Stimulated activated memory B cell treated with anti-CD40 and anti-IgM and Interleukin-4, amounts not matched to agents 10 μg/mL and 1 μg/mL and 100 μg/mL, for 72 hours (primary cell): Measurements from ENCODE around the gene AGBL4.

Experiments used
- ATAC-seq: fragments of 150-1000 bp; cut with Tn5 transposase; 2 replicates; pipeline ENCODE4 v1.10.0; 2021
- H3K27ac Mint-ChIP-seq: one replicate; pipeline ENCODE4 v1.8.0; 2022; ENCODE audit warnings: mild to moderate bottlenecking, mixed read lengths
- H3K27me3 Mint-ChIP-seq: one replicate; pipeline ENCODE4 v1.8.0; 2022; ENCODE audit warnings: mixed read lengths
- H3K36me3 Mint-ChIP-seq: one replicate; pipeline ENCODE4 v1.8.0; 2022; ENCODE audit warnings: mixed read lengths
- H3K4me1 Mint-ChIP-seq: one replicate; pipeline ENCODE4 v1.8.0; 2022; ENCODE audit warnings: mixed read lengths
- H3K4me3 Mint-ChIP-seq: one replicate; pipeline ENCODE4 v1.8.0; 2022; ENCODE audit warnings: mild to moderate bottlenecking, moderate library complexity, mixed read lengths
- H3K9me3 Mint-ChIP-seq: one replicate; pipeline ENCODE4 v1.8.0; 2022; ENCODE audit warnings: mixed read lengths

Gene AGBL4

DNA sequence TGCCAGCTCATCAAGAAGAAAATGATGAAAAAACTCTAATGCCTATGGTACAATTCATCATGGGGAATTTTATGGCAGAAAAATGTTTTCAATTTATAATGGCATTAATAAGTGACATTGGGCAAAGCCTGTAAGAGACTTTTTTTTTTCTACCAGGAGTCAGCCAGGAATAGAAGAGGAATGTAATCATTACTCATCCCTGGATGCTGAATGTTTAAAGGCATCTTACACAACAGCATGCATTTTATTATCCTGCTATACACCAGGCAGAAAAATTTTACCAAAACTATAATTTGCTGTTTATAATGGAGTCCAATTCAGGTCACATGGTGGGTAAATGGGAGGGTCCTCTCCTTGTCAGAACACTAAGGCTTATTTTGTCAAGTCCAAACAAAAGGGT lies 1057.2 kb downstream of the AGBL4 start:
- no peaks in the 10 kb centered on the region for H3K9me3 Mint-ChIP-seq
- H3K27ac Mint-ChIP-seq, result no peak overlapping the region
- ATAC-seq, result no peak
- H3K4me3 Mint-ChIP-seq, result no peak overlapping the region
- peaks cover 12% of the 10 kb centered on the region for H3K27me3 Mint-ChIP-seq
- H3K4me1 Mint-ChIP-seq, result no peaks in the 10 kb centered on the region
- H3K36me3 Mint-ChIP-seq, result no peaks in the 10 kb centered on the region

DNA sequence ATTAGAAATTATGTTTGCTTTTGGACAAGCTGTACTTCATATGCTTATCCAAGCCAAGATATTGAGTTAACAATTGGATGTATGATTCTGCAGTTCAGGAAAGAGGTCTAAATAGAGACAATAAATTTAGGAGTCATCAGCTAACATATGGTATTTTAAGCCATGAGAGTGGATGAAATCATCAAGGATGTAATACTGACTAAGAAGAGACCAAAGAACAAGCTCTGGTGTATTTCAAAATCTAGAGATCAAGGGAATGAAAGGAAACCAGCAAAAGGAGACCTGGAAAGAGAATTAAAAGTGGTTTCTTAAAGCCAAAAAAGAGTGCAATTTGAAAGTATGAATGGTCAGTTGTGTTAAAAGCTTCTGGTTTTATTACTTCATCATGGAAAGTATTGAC lies 1063.4 kb downstream of the AGBL4 start:
- Mint-ChIP-seq H3K4me3 (no peak overlapping the region), H3K27ac (no peak overlapping the region), H3K4me1 (no peaks in the 10 kb centered on the region), H3K36me3 (no peaks in the 10 kb centered on the region), H3K9me3 (no peaks in the 10 kb centered on the region), H3K27me3 (peaks cover 12% of the 10 kb centered on the region)
- ATAC-seq, result no peak

DNA sequence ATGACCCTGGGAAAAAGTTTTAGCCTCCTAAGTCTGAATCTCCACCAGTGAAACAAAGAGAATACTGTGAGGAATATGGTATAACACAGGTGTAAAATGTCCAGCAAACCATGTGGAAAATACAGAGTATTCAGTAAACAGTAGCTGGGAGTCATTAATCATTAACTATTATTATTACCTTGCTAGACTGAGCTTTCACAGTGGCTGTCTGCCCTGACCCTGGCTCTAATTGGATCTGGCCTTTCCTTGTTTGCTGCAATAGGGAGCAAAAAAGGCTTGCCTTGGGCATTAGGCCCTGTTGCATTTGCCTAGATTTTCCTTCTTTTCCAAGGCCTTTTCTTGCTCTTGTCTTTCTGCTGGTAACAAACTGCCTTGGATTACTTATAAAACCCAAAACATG lies 1068.0 kb downstream of the AGBL4 start:
- Mint-ChIP-seq H3K27ac (no peak overlapping the region), H3K27me3 (peaks cover 12% of the 10 kb centered on the region), H3K36me3 (no peaks in the 10 kb centered on the region), H3K4me1 (no peaks in the 10 kb centered on the region), H3K9me3 (no peaks in the 10 kb centered on the region), H3K4me3 (no peak overlapping the region)
- ATAC-seq, result no peak

DNA sequence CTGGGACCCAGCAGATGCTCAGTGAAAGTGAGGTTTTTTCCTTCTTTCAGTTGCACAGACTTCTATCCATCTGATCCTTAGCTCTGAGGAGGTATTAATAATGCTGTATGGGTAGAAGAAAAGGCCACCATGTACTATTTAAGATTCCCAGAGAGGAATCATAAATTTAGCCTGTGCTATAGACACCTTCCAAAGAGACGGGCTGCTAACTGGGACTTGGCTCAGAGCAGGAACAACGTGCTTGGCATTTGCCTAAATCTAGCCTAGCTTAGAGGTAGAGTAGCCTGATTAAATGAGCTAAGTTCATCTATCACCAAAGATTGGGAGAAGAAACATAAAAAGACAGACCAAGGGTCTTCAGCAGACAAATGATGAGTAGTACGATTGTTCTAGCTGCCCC lies 1070.1 kb downstream of the AGBL4 start:
- H3K36me3 Mint-ChIP-seq, result no peaks in the 10 kb centered on the region
- H3K9me3 Mint-ChIP-seq, result no peaks in the 10 kb centered on the region
- H3K27ac Mint-ChIP-seq, result no peak overlapping the region
- H3K27me3 Mint-ChIP-seq, result peaks cover 8% of the 10 kb centered on the region
- ATAC-seq, result no peak
- H3K4me1 Mint-ChIP-seq, result no peaks in the 10 kb centered on the region
- H3K4me3 Mint-ChIP-seq, result no peak overlapping the region

DNA sequence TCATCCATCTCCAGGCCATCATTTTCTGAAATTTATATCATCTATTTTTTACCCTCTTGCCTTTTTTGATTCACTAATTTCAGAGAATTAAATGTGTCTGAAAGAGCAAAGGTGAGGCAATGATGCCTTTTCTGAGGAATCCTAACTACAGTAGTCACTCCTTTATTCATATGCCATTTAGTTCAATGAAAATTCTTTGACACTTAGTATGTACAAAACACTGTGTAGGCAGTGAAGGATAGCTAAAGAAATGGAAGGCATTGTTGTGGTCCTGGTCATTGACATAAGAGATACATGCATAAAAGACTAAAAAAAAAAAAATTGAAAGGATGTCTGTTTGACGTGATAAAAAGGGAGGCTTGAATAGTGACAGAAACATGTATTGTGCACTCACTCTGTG lies 1075.2 kb downstream of the AGBL4 start:
- Mint-ChIP-seq H3K27ac (no peak overlapping the region), H3K36me3 (no peaks in the 10 kb centered on the region), H3K9me3 (no peaks in the 10 kb centered on the region), H3K27me3 (peaks cover 13% of the 10 kb centered on the region), H3K4me3 (no peak overlapping the region), H3K4me1 (no peaks in the 10 kb centered on the region)
- no peak for ATAC-seq

DNA sequence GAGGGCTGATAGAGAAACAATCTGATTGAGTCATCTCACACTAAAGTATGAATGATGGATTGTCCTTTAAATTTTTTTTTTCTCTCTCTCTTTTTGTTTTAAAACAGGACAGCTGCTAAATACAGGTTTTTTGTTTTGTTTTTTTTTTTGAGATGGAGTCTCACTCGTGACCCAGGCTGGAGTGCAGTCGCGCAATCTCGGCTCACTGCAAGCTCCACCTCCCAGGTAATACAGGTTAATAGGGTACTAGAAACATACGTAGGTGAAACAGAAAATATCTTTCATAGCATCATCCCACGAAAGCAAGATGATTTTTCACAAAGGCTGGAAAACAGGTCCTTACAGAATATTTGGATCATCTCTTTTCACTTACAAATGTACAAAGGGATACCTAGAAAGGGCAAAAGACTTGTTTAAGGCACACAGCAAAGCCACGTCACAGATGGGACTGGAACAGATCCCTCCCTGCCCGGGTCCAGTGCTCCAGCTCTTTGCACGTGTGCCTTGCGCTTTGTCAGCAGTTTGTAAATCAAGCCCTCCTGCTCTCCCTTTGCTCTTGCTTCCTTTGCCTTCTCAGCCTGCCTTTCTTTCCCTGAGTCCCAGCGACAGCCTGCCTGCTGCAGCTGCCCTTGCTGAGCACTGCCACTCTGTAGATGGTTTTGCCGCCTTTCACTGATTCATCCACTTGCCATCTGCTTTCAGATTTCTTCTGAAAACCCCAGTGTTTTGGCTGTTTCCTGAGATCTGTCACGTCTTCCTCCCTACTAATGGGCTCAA lies 1075.8 kb downstream of the AGBL4 start:
- no peaks in the 10 kb centered on the region for H3K4me1 Mint-ChIP-seq
- peaks cover 13% of the 10 kb centered on the region for H3K27me3 Mint-ChIP-seq
- H3K9me3 Mint-ChIP-seq, result no peaks in the 10 kb centered on the region

DNA sequence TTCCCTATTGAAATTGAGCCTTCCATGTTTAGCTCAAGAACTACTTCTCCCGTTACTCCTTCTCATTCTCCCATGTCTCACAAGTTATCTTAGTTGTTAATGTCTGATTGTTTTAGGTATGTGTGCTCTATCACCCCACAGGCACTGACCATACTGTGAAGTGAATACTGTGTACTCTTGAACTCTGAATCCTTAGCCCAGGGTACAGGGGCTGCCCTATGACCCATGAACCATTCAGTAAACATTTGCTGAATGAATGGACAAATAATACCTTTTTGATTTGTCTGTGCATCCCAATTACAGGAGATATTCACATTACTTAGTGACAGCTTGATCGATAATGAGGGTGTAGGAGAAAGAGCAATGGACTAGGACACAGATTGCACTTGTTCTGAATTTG lies 1077.7 kb downstream of the AGBL4 start:
- Mint-ChIP-seq H3K9me3 (no peaks in the 10 kb centered on the region), H3K4me3 (no peak overlapping the region), H3K27me3 (peaks cover 13% of the 10 kb centered on the region), H3K4me1 (peaks cover under 1% of the 10 kb centered on the region), H3K36me3 (no peaks in the 10 kb centered on the region), H3K27ac (no peak overlapping the region)
- no peak for ATAC-seq

More for the DNA sequence above, 1075.8 kb downstream of the AGBL4 start:
- Mint-ChIP-seq H3K4me3 (no peak overlapping the region), H3K27ac (no peak overlapping the region), H3K36me3 (no peaks in the 10 kb centered on the region)
- no peak for ATAC-seq

DNA sequence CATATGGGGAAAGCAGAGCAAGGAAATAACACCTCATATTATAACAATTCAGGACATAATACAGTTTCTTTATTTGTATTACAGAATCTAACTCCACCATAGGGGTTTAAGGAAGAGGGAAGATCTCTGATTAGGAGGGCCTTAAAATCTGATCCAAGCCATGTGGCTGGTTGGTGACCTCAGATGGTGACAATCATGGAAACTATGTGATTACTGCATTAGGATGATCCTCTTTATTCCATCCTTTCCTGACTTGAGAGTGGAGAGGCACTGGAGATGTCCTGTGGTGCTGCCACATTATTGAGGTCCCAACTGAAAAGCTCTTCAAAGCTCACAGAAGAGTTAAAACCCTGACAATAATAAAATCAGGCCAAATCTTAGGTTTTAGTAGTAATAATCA lies 1078.9 kb downstream of the AGBL4 start:
- H3K4me1 Mint-ChIP-seq, result peaks cover 6% of the 10 kb centered on the region

DNA sequence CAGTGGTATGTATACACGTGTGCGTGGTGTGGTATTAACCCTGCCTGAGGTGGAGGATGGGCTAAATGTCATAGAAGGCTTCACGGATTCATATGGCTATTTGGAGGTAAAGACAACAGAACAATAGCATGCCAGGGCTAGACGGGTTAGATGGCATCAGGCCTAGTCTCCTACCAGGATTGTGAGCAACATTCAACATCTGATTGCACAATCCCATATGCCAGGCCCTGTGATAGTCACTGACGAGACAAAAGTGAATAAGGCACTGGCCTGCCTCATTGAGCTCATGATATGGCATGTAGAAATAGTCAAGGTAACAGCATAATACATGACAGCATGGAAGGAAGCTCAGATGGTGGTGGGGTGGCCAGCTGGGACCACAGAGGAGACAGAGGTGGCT lies 1079.9 kb downstream of the AGBL4 start:
- H3K27ac Mint-ChIP-seq, result no peak overlapping the region
- no peaks in the 10 kb centered on the region for H3K9me3 Mint-ChIP-seq
- peaks cover 7% of the 10 kb centered on the region for H3K27me3 Mint-ChIP-seq
- ATAC-seq, result no peak
- H3K4me1 Mint-ChIP-seq, result peaks cover 6% of the 10 kb centered on the region
- no peak overlapping the region for H3K4me3 Mint-ChIP-seq
- no peaks in the 10 kb centered on the region for H3K36me3 Mint-ChIP-seq

More for the DNA sequence above, 1078.9 kb downstream of the AGBL4 start:
- H3K27ac Mint-ChIP-seq, result no peak overlapping the region
- ATAC-seq, result no peak
- H3K36me3 Mint-ChIP-seq, result no peaks in the 10 kb centered on the region
- H3K27me3 Mint-ChIP-seq, result peaks cover 13% of the 10 kb centered on the region
- no peaks in the 10 kb centered on the region for H3K9me3 Mint-ChIP-seq
- no peak overlapping the region for H3K4me3 Mint-ChIP-seq

DNA sequence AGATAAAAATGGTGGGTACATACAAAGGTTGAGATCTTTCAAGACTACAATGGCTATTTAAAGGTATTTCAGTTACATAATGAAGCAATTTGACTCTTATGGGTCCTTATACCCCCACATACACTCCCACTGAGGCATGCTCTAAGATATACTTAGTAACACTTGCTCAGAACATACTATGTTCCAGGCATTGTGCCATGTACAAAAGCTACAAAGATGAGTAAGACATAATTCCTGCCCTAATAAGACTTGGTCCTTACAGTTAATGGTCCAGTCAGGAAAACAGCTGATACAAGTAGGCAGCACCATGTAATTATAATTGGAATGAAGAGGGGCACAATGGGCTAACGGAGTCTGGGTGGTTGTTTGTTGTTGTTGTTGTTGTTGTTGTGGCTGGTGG lies 1080.4 kb downstream of the AGBL4 start:
- Mint-ChIP-seq H3K9me3 (no peaks in the 10 kb centered on the region), H3K4me1 (peaks cover 6% of the 10 kb centered on the region), H3K36me3 (no peaks in the 10 kb centered on the region), H3K4me3 (no peak overlapping the region), H3K27me3 (peaks cover 3% of the 10 kb centered on the region), H3K27ac (no peak overlapping the region)
- no peak for ATAC-seq

DNA sequence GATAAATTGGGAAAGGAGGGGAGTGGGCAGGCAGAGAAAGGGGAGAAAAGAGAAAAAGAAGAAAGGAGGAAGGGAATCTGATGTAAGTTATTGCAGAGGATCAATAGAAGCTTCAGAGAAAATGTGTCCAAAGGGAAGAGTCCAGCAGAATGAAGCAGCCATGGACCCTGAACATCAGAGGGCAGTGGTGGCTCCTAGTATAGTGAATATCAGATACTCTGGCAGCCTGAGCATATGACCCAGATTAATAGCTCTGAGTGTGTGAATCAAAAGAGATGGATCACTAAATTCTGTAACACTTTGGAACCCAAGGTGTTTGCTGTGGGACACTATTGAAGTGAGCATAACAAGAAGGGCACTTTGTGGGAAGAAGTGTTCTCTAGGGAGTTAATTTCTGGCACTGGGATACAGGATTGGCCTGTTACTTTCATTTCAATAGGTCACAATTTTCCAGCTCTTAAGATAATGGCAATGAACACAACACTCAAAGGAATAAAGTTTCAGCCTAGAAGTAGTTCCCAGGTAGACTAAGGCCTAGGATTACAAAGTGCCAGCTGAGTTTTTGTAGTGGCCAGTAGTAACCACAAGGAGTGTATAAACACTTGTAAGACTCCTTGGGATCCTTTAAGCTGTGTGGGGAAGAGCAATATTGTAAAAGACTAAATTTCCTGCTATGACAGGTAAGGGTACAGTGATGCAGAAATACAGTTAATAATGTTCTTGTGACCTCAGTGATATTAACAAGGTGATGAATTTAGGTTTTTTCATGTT lies 1082.6 kb downstream of the AGBL4 start:
- no peak overlapping the region for H3K4me3 Mint-ChIP-seq
- ATAC-seq, result no peak
- peaks cover 6% of the 10 kb centered on the region for H3K4me1 Mint-ChIP-seq
- H3K36me3 Mint-ChIP-seq, result no peaks in the 10 kb centered on the region
- no peaks in the 10 kb centered on the region for H3K27me3 Mint-ChIP-seq
- H3K9me3 Mint-ChIP-seq, result no peaks in the 10 kb centered on the region
- no peak overlapping the region for H3K27ac Mint-ChIP-seq

DNA sequence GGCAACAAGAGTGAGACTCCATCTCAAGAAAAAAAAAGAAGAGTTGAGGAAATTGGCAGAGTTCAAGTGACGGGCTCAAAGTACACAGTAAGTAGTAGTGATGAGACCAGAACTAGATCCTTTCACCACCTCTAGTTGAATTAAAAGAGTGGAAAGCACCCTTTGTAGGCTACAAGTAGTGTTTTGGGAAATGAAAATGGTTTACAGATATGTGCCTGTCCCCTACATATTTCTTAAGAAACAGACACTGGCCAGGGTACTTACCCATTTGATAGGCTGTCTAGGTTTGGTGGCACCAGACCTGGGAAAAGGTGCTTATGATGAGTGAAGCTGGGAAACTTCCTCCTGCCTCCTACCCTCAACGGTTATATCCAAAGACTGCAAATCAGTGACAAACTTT lies 1083.4 kb downstream of the AGBL4 start:
- Mint-ChIP-seq H3K4me1 (peaks cover 6% of the 10 kb centered on the region), H3K4me3 (no peak overlapping the region), H3K9me3 (no peaks in the 10 kb centered on the region), H3K27ac (no peak overlapping the region), H3K27me3 (no peaks in the 10 kb centered on the region), H3K36me3 (no peaks in the 10 kb centered on the region)
- peak; percentile 49 for ATAC-seq

DNA sequence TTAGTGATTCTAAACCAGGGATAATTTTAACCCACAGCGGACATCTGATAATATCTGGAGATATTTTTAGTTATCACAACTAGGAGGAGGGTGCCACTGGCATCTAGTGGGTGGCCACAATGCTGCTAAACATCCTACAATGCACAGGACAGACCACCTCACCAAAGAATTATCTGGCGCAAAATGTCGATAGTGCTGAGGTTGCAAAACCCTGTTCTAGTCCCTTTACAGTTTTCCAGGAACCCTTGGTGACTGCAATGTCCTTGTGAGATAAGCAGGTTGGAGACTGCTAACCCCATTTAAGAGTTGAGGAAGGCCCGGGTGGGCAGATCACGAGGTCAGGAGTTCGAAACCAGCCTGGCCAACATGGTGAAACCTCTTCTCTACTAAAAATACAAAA lies 1083.9 kb downstream of the AGBL4 start:
- H3K36me3 Mint-ChIP-seq, result no peaks in the 10 kb centered on the region
- no peak for ATAC-seq
- no peaks in the 10 kb centered on the region for H3K9me3 Mint-ChIP-seq
- H3K27ac Mint-ChIP-seq, result no peak overlapping the region
- peaks cover 6% of the 10 kb centered on the region for H3K4me1 Mint-ChIP-seq
- H3K4me3 Mint-ChIP-seq, result no peak overlapping the region
- peaks cover 2% of the 10 kb centered on the region for H3K27me3 Mint-ChIP-seq

DNA sequence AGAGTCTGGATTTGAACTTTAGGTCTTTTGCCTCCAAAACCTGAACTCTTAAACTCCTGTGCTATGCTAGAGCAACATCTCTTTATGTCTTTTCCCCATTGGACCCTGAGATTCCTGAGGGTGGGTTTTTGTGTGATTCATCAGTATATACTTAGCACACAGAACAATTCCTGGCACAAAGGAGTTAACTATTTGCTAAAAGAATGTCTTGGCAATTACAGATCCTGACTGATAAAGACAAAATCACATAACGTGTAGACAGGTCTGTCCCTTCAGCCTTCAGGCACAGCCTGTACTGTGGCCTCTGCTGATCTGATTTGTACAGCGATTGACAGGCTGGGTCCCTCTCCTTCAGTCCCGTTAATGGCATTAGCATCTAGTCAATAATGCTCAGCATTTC lies 1084.7 kb downstream of the AGBL4 start:
- no peaks in the 10 kb centered on the region for H3K36me3 Mint-ChIP-seq
- H3K9me3 Mint-ChIP-seq, result no peaks in the 10 kb centered on the region
- ATAC-seq, result no peak
- peaks cover 6% of the 10 kb centered on the region for H3K4me1 Mint-ChIP-seq
- no peak overlapping the region for H3K27ac Mint-ChIP-seq
- no peak overlapping the region for H3K4me3 Mint-ChIP-seq
- peaks cover 10% of the 10 kb centered on the region for H3K27me3 Mint-ChIP-seq

DNA sequence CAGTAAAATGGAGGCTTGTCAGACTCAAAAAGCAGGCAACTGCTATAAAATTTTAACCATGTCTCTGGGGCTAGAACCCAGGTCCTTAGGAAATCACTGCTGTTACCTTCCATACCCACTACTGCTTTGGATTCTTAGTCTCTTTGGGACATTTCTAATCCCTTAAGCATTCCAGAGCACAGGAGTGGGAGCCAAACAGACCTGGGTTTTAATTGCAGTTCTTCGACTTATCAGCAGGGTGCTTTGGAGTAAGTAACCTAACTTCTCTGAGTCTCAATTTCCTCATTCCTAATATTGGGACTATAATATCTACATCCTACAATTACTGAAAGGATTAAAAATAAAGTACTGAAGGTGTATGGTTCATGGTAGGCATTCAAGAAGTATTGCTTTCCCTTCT lies 1086.0 kb downstream of the AGBL4 start:
- Mint-ChIP-seq H3K27ac (no peak overlapping the region), H3K27me3 (peaks cover 14% of the 10 kb centered on the region), H3K4me3 (no peak overlapping the region), H3K9me3 (no peaks in the 10 kb centered on the region), H3K36me3 (no peaks in the 10 kb centered on the region), H3K4me1 (peaks cover 6% of the 10 kb centered on the region)
- ATAC-seq, result no peak

DNA sequence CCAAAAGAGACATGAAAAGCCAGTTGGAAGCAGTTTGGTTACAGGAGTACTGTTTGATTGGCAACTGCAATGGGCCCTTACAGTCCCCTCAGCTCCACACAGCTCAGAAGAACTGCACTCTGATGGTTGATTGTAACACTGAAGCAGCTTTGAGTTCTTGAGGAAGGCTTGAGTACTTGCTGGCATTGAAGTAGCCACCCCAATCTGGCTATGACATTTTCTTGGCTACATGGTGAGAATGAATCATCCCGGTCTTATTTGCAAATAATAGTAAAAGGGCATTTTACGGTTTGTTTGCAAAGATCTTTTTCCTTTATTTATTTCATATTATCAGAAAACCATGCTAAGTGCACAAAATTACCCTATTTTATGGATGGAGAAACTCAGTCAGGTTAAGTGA lies 1087.3 kb downstream of the AGBL4 start:
- peaks cover 14% of the 10 kb centered on the region for H3K27me3 Mint-ChIP-seq
- H3K9me3 Mint-ChIP-seq, result no peaks in the 10 kb centered on the region
- no peak overlapping the region for H3K4me3 Mint-ChIP-seq
- no peak overlapping the region for H3K27ac Mint-ChIP-seq
- ATAC-seq, result no peak
- peaks cover 6% of the 10 kb centered on the region for H3K4me1 Mint-ChIP-seq
- no peaks in the 10 kb centered on the region for H3K36me3 Mint-ChIP-seq
